MM.1S (cell line): Measurements from ENCODE around the gene MTNR1A.
"Not testable (repeated sequence)": the region's sequence is repeated elsewhere in the genome, so short reads cannot be mapped to it uniquely, and the experiment has no call there.

Experiments used
- DNase-seq: peaks from one replicate; pipeline ENCODE4 v3.0.0-alpha.2; 2015
- H2AFZ ChIP-seq: fragments of 300-600 bp; sonication (generic); 2 replicates; pipeline ENCODE4 v1.6.0; 2016; ENCODE audit warnings: antibody characterized with exemption, low read length
- H3F3A ChIP-seq: fragments of 300-600 bp; sonication (generic); 2 replicates; pipeline ENCODE4 v1.6.1; 2016; ENCODE audit warnings: mild to moderate bottlenecking, antibody characterized with exemption, low read length, moderate library complexity, mixed read lengths; ENCODE audit not compliant: insufficient read depth
- H3K27ac ChIP-seq: fragments of 300-600 bp; sonication (generic); 2 replicates; pipeline ENCODE4 v1.5.1; 2016; ENCODE audit warnings: mild to moderate bottlenecking, low read length
- H3K27me3 ChIP-seq: fragments of 300-600 bp; sonication (generic); replicated peaks from 2 replicates; pipeline ENCODE4 v1.6.0; 2016; ENCODE audit warnings: low read length; ENCODE audit not compliant: insufficient read depth
- H3K36me3 ChIP-seq: fragments of 300-600 bp; sonication (generic); replicated peaks from 2 replicates; pipeline ENCODE4 v1.6.1; 2016; ENCODE audit warnings: mild to moderate bottlenecking, low read length, mixed read lengths; ENCODE audit not compliant: insufficient read depth
- H3K4me1 ChIP-seq: fragments of 300-600 bp; sonication (generic); 2 replicates; pipeline ENCODE4 v1.6.1; 2016; ENCODE audit warnings: low read length, mixed read lengths
- H3K4me2 ChIP-seq: fragments of 300-600 bp; sonication (generic); 2 replicates; pipeline ENCODE4 v1.6.0; 2016; ENCODE audit warnings: low read depth, low read length
- H3K4me3 ChIP-seq: fragments of 300-600 bp; sonication (generic); 2 replicates; pipeline ENCODE4 v1.5.1; 2016; ENCODE audit warnings: low read length, mixed read lengths
- H3K79me2 ChIP-seq: fragments of 300-600 bp; sonication (generic); 2 replicates; pipeline ENCODE4 v1.6.1; 2016; ENCODE audit warnings: mixed run types, low read length, mixed read lengths
- H3K9ac ChIP-seq: fragments of 300-600 bp; sonication (generic); 2 replicates; pipeline ENCODE4 v1.6.1; 2016; ENCODE audit warnings: low read length, mixed read lengths
- H3K9me2 ChIP-seq: fragments of 300-600 bp; sonication (generic); replicated peaks from 2 replicates; pipeline ENCODE4 v1.6.1; 2016; ENCODE audit warnings: mild to moderate bottlenecking, low read length, mixed read lengths; ENCODE audit not compliant: insufficient read depth
- H3K9me3 ChIP-seq: fragments of 300-600 bp; sonication (generic); replicated peaks from 2 replicates; pipeline ENCODE4 v1.6.1; 2016; ENCODE audit warnings: mild to moderate bottlenecking, low read length, mixed read lengths; ENCODE audit not compliant: insufficient read depth
- H4K20me1 ChIP-seq: fragments of 300-600 bp; sonication (generic); 2 replicates; pipeline ENCODE4 v1.6.1; 2016; ENCODE audit warnings: mild to moderate bottlenecking, low read length, moderate library complexity, mixed read lengths; ENCODE audit not compliant: insufficient read depth
- CTCF ChIP-seq: fragments of 300-600 bp; sonication (generic); IDR thresholded peaks from 2 replicates; pipeline ENCODE4 v1.5.1; 2016; ENCODE audit warnings: antibody characterized with exemption, low read length, mixed read lengths
- EZH2 ChIP-seq: fragments of 300-600 bp; sonication (generic); optimal IDR thresholded peaks from 2 replicates; pipeline ENCODE3; 2017; ENCODE audit warnings: low read depth, mild to moderate bottlenecking, antibody characterized with exemption, low read length, mixed read lengths
- EZH2phosphoT487 ChIP-seq: fragments of 300-600 bp; sonication (generic); IDR thresholded peaks from 2 replicates; pipeline ENCODE4 v1.6.1; 2018; ENCODE audit warnings: antibody characterized with exemption, low read length

The MTNR1A gene

DNA sequence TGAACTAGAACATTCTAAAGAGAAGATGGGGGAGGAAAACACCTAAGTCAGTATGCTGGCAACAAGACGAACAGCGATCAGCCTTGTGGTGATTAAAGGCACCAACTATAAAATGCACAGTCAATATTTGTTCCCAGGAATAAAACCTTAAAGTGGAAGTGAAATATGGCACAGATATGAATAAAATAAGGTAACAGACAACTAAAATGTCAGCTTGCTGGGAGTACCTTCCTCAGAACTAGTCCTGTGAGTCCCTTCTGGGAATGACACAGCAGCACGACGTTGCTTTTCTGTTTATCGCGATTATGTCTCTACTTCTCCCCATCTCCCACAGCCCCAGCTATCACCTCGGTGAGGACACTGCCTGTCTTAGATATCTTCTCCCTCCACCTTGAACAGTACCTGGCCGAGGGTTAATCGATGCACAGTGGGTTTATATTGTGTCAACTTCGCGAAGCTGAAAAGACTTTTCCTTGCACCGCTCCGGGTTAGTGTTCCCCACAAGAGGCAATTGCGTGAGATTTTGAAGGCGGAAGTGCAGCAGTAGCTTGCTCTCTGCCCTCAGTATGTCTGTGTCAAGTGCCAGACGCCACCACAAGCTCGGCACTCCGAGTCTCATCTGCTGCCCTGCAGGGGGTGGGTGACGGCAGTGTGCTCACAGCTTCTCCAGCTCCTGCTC, 17.4 kb downstream of the MTNR1A start:
- no peaks in the 10 kb centered on the region for H3K79me2 ChIP-seq
- H3F3A ChIP-seq, result no peaks in the 10 kb centered on the region
- H4K20me1 ChIP-seq, result no peaks in the 10 kb centered on the region
- no peak overlapping the region for H3K27ac ChIP-seq
- H3K27me3 ChIP-seq, result no peaks in the 10 kb centered on the region
- no peaks in the 10 kb centered on the region for H3K9me3 ChIP-seq
- H3K4me1 ChIP-seq, result no peaks in the 10 kb centered on the region
- H3K9ac ChIP-seq, result no peak overlapping the region
- H3K4me2 ChIP-seq, result no peak overlapping the region
- H3K36me3 ChIP-seq, result no peaks in the 10 kb centered on the region
- TF ChIP-seq EZH2phosphoT487 (no peak), EZH2 (no peak), CTCF (no peak)
- no peak overlapping the region for H2AFZ ChIP-seq
- H3K9me2 ChIP-seq, result no peaks in the 10 kb centered on the region
- no peak for DNase-seq
- no peak overlapping the region for H3K4me3 ChIP-seq

GRCh38 chr4:186536285-186536684, 19.1 kb downstream of the MTNR1A start:
- Histone ChIP-seq H3K27me3 (no peaks in the 10 kb centered on the region), H3F3A (no peaks in the 10 kb centered on the region), H3K9me2 (no peaks in the 10 kb centered on the region), H3K4me2 (no peak overlapping the region), H3K9me3 (no peaks in the 10 kb centered on the region), H3K36me3 (no peaks in the 10 kb centered on the region), H2AFZ (no peak overlapping the region), H3K9ac (no peak overlapping the region), H3K27ac (no peak overlapping the region), H4K20me1 (no peaks in the 10 kb centered on the region), H3K79me2 (no peaks in the 10 kb centered on the region), H3K4me1 (no peaks in the 10 kb centered on the region), H3K4me3 (no peak overlapping the region)
- DNase-seq, result no peak
- TF ChIP-seq EZH2 (no peak), CTCF (no peak), EZH2phosphoT487 (no peak)

DNA sequence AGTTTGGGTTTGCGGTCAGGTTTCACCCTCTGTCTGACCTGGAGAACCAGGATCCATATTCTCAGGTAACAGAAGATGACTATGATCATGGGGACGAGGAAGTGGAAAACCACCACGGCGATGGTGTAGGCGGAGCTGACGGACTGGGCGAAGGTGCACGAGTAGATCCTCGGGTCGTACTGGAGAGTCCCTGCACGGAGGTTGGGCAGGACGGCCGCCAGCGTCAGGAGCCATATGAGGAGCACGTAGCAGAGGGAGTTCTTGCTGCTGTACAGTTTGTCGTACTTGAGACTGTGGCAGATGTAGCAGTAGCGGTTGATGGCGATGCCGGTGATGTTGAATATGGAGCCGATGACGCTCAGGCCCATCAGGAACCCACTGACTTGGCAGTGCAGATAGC, 21.3 kb downstream of the MTNR1A start:
- Histone ChIP-seq H3K9ac (no peak overlapping the region), H3K9me3 (no peaks in the 10 kb centered on the region), H3K4me1 (no peaks in the 10 kb centered on the region), H4K20me1 (no peaks in the 10 kb centered on the region), H3K4me3 (no peak overlapping the region), H3K79me2 (no peaks in the 10 kb centered on the region), H3K9me2 (no peaks in the 10 kb centered on the region), H3K27ac (no peak overlapping the region), H2AFZ (no peak overlapping the region), H3K4me2 (no peak overlapping the region), H3F3A (no peaks in the 10 kb centered on the region), H3K27me3 (no peaks in the 10 kb centered on the region), H3K36me3 (no peaks in the 10 kb centered on the region)
- TF ChIP-seq CTCF, result no peak
- TF ChIP-seq EZH2phosphoT487, result no peak
- TF ChIP-seq EZH2, result no peak
- DNase-seq, result no peak

- not testable (repeated sequence) for H3K9ac ChIP-seq, H3K9me3 ChIP-seq, H3K27me3 ChIP-seq, H3F3A ChIP-seq, H3K79me2 ChIP-seq, H3K4me2 ChIP-seq, DNase-seq, H2AFZ ChIP-seq, H3K9me2 ChIP-seq, H4K20me1 ChIP-seq, H3K36me3 ChIP-seq, H3K27ac ChIP-seq, H3K4me3 ChIP-seq, H3K4me1 ChIP-seq
These were observed 31.4 kb downstream of the MTNR1A start for GRCh38 chr4:186523927-186524326.
